GM12891 (cell line): ENCODE measurements around the gene RNPS1.

Experiments used
- POLR2A ChIP-seq: IDR thresholded peaks from 2 replicates; pipeline ENCODE4 v1.6.1; 2011; ENCODE audit warnings: low read depth, low read length, control low read depth
- POLR2AphosphoS5 ChIP-seq: IDR thresholded peaks from 2 replicates; pipeline ENCODE4 v1.6.1; 2011; ENCODE audit warnings: low read depth, low read length, control low read depth
- POU2F2 ChIP-seq: IDR thresholded peaks from 2 replicates; pipeline ENCODE4 v1.6.1; 2011; ENCODE audit warnings: low read depth, mild to moderate bottlenecking, control low read depth, low read length, moderate library complexity
- SPI1 ChIP-seq: IDR thresholded peaks from 2 replicates; pipeline ENCODE4 v1.6.1; 2011; ENCODE audit warnings: low read depth, low read length, control low read depth
- TAF1 ChIP-seq: IDR thresholded peaks from 2 replicates; pipeline ENCODE4 v1.6.1; 2011; ENCODE audit warnings: low read depth, low read length, control low read depth

DNA sequence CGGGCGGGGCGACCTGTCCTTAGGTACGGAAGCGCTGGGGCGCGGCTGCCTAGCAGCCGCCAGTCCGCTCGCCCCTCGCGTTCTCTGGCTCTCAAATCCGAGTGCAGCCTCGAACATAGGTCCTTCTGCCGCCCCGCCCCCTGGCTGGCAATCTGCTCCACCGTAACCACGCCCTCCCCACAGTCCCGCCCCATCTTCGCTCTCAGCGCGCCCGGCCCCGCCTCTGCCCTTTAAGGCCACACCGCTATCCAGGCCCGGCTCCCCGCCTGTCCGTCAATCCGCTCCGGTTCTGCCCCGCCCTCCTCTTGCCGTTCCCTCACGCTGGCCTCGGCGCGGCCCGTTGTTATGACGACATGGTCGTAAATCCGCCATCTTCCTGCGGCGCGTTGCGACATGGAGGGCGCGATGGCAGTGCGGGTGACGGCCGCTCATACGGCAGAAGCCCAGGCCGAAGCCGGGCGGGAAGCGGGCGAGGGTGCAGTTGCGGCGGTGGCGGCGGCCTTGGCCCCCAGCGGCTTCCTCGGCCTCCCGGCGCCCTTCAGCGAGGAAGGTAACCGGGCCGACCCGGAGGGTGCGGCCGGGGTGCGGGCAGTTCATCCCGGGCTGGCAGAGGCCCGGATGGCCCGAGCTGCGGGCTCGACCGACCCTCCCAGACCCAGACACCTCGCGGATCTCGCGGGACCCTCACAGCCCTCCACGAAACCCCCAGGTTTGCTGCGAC, 44.5 kb downstream of the RNPS1 start, which contains the start of gene E4F1:
- TF ChIP-seq POLR2AphosphoS5 = peak; percentile 92
- peak; percentile 96 for TF ChIP-seq POLR2A
- peak; percentile 91 for TF ChIP-seq TAF1
- no peak for TF ChIP-seq SPI1
- TF ChIP-seq POU2F2 = peak; percentile 61; the same call in 1 of the 2 replicates
